H9 (cell line): Measurements from ENCODE around the gene HTN3. TPM values are rescaled to one million over a fixed set of nuclear protein-coding genes. Genes with fewer than 3 reads are reported as not detected.
"Not testable (repeated sequence)": the region's sequence is repeated elsewhere in the genome, so short reads cannot be mapped to it uniquely, and the experiment has no call there.

ENCODE experiments used
- DNase-seq: peaks from one replicate; pipeline ENCODE4 v3.0.0-alpha.2; 2017
- H2AFZ ChIP-seq: one replicate; pipeline ENCODE4 v1.6.1; 2013; ENCODE audit warnings: mild to moderate bottlenecking, low read length, control low read depth, moderate library complexity
- H2AK5ac ChIP-seq: 2 replicates; pipeline ENCODE4 v1.6.1; 2013; ENCODE audit warnings: low read length, control low read depth, mixed read lengths; ENCODE audit not compliant: insufficient read length
- H2BK120ac ChIP-seq: one replicate; pipeline ENCODE4 v1.6.1; 2013; ENCODE audit warnings: low read depth, mild to moderate bottlenecking, low read length, control low read depth, inconsistent platforms; ENCODE audit not compliant: poor library complexity, severe bottlenecking
- H2BK12ac ChIP-seq: 2 replicates; pipeline ENCODE4 v1.6.1; 2013; ENCODE audit warnings: low read length, control low read depth, mixed read lengths, low read depth; ENCODE audit not compliant: insufficient read length
- H2BK15ac ChIP-seq: 2 replicates; pipeline ENCODE4 v1.6.1; 2013; ENCODE audit warnings: low read depth, low read length, control low read depth
- H2BK20ac ChIP-seq: one replicate; pipeline ENCODE4 v1.6.1; 2013; ENCODE audit warnings: low read depth, mild to moderate bottlenecking, low read length, control low read depth, inconsistent platforms; ENCODE audit not compliant: poor library complexity, severe bottlenecking
- H2BK5ac ChIP-seq: 2 replicates; pipeline ENCODE4 v1.6.1; 2013; ENCODE audit warnings: low read length, control low read depth, mixed read lengths; ENCODE audit not compliant: insufficient read length
- H3K14ac ChIP-seq: 2 replicates; pipeline ENCODE4 v1.6.1; 2013; ENCODE audit warnings: low read length, control low read depth; ENCODE audit not compliant: insufficient read depth
- H3K18ac ChIP-seq: 2 replicates; pipeline ENCODE4 v1.6.1; 2013; ENCODE audit warnings: low read depth, mild to moderate bottlenecking, mixed read lengths, low read length, control low read depth; ENCODE audit not compliant: insufficient read length
- H3K23ac ChIP-seq: 2 replicates; pipeline ENCODE4 v1.6.1; 2013; ENCODE audit warnings: low read length, control low read depth, mixed read lengths, low read depth; ENCODE audit not compliant: insufficient read length
- H3K23me2 ChIP-seq: 2 replicates; pipeline ENCODE4 v1.6.1; 2013; ENCODE audit warnings: low read depth, mild to moderate bottlenecking, mixed read lengths, low read length, control low read depth; ENCODE audit not compliant: insufficient read length, poor library complexity, severe bottlenecking
- H3K27ac ChIP-seq: 2 replicates; pipeline ENCODE4 v1.5.1; 2013; ENCODE audit warnings: low read length, control low read depth, mixed read lengths, low read depth; ENCODE audit not compliant: insufficient read length
- H3K27me3 ChIP-seq: 2 replicates; pipeline ENCODE4 v1.6.1; 2013; ENCODE audit warnings: low read length, control low read depth, inconsistent platforms; ENCODE audit not compliant: insufficient read depth
- H3K4ac ChIP-seq: 2 replicates; pipeline ENCODE4 v1.6.1; 2013; ENCODE audit warnings: low read depth, mild to moderate bottlenecking, control low read depth, inconsistent platforms, low read length, moderate library complexity
- H3K4me1 ChIP-seq: 2 replicates; pipeline ENCODE4 v1.6.1; 2013; ENCODE audit warnings: low read length, control low read depth, inconsistent platforms; ENCODE audit not compliant: insufficient read depth
- H3K4me2 ChIP-seq: 2 replicates; pipeline ENCODE4 v1.6.1; 2013; ENCODE audit warnings: low read length, control low read depth, mixed read lengths; ENCODE audit not compliant: insufficient read length, insufficient read depth
- H3K56ac ChIP-seq: 2 replicates; pipeline ENCODE4 v1.6.1; 2013; ENCODE audit warnings: low read depth, mild to moderate bottlenecking, mixed read lengths, low read length, control low read depth; ENCODE audit not compliant: insufficient read length
- H3K79me1 ChIP-seq: 2 replicates; pipeline ENCODE4 v1.6.1; 2013; ENCODE audit warnings: low read depth, mild to moderate bottlenecking, moderate library complexity, low read length, control low read depth, inconsistent platforms; ENCODE audit not compliant: insufficient read depth, poor library complexity, severe bottlenecking
- H3K79me2 ChIP-seq: 2 replicates; pipeline ENCODE4 v1.6.1; 2013; ENCODE audit warnings: low read length, control low read depth, inconsistent platforms; ENCODE audit not compliant: insufficient read depth
- H3K9ac ChIP-seq: 2 replicates; pipeline ENCODE4 v1.6.1; 2013; ENCODE audit warnings: low read length, control low read depth, mixed read lengths; ENCODE audit not compliant: insufficient read length; ENCODE audit errors: extremely low read depth
- H3K9me3 ChIP-seq: one replicate; pipeline ENCODE4 v1.6.1; 2013; ENCODE audit warnings: low read depth, low read length, inconsistent platforms; ENCODE audit not compliant: control insufficient read depth
- H3T11ph ChIP-seq: one replicate; pipeline ENCODE4 v1.6.1; 2013; ENCODE audit warnings: mild to moderate bottlenecking, low read length, control low read depth, inconsistent platforms
- H4K20me1 ChIP-seq: one replicate; pipeline ENCODE4 v1.6.1; 2013; ENCODE audit not compliant: control insufficient read depth, insufficient read length, insufficient read depth
- H4K5ac ChIP-seq: 2 replicates; pipeline ENCODE4 v1.6.1; 2013; ENCODE audit warnings: low read depth, mild to moderate bottlenecking, mixed read lengths, low read length, control low read depth; ENCODE audit not compliant: insufficient read length
- H4K8ac ChIP-seq: replicated peaks from 2 replicates; pipeline ENCODE4 v1.6.1; 2013; ENCODE audit warnings: low read length, control low read depth, mixed read lengths, low read depth; ENCODE audit not compliant: insufficient read length
- H4K91ac ChIP-seq: 2 replicates; pipeline ENCODE4 v1.6.1; 2013; ENCODE audit warnings: low read depth, mild to moderate bottlenecking, moderate library complexity, mixed read lengths, low read length, control low read depth; ENCODE audit not compliant: insufficient read length
- H3K27ac Mint-ChIP-seq, 3 experiments: 2 replicates in 2 of 3; 3 replicates in 1 of 3; pipeline ENCODE4 v1.8.0; 2020 to 2021; ENCODE audit warnings: mixed read lengths in 3 of 3, mild to moderate bottlenecking in 1 of 3, moderate library complexity in 1 of 3
- H3K27me3 Mint-ChIP-seq: 2 replicates; pipeline ENCODE4 v1.8.0; 2021; ENCODE audit warnings: low read depth, mild to moderate bottlenecking, moderate library complexity, mixed read lengths
- H3K36me3 Mint-ChIP-seq, 3 experiments: 2 replicates in 2 of 3; 3 replicates in 1 of 3; pipeline ENCODE4 v1.8.0; 2020 to 2021; ENCODE audit warnings: low read depth in 3 of 3, mixed read lengths in 3 of 3; ENCODE audit not compliant: insufficient read depth in 1 of 3
- H3K4me1 Mint-ChIP-seq, 2 experiments: 2 replicates each; pipeline ENCODE4 v1.8.0; 2020; ENCODE audit warnings: mixed read lengths in 2 of 2
- H3K4me3 Mint-ChIP-seq, 2 experiments: 2 replicates in 1 of 2; 3 replicates in 1 of 2; pipeline ENCODE4 v1.8.0; 2020 to 2021; ENCODE audit warnings: mild to moderate bottlenecking in 2 of 2, mixed read lengths in 2 of 2, moderate library complexity in 1 of 2
- H3K9me3 Mint-ChIP-seq, 2 experiments: 2 replicates in 1 of 2; 3 replicates in 1 of 2; pipeline ENCODE4 v1.8.0; 2020; ENCODE audit warnings: mild to moderate bottlenecking in 2 of 2, mixed read lengths in 2 of 2, moderate library complexity in 1 of 2
- WGBS: extraction: QIAGEN DNeasy Blood & Tissue Kit; methylation state at CpG from one replicate; pipeline ENCODE4 v1.1.7; 2013; ENCODE audit warnings: missing lambda C conversion rate, low lambda C conversion rate, mixed read lengths; ENCODE audit not compliant: insufficient read length; ENCODE audit errors: extremely low coverage; 5-methylcytosine and 5-hydroxymethylcytosine counted together
- long read RNA-seq: library from polyadenylated mRNA; unstranded; transcript quantifications from one replicate; pipeline ENCODE4 v2.0.0, GENCODE V29; 2020
- total RNA-seq: library from RNA; stranded (reverse); gene quantifications from 2 replicates; pipeline ENCODE4 v1.2.1, GENCODE V29; 2021

Gene HTN3
- total RNA-seq, result not detected in 2 replicates
- long read RNA-seq, result 0 reads

GRCh38 chr4:70028159-70028558 is at the start of gene HTN3:
Gene HTN3, plus strand, starts transcription at chr4:70028459. Its CDS starts 2,282 bp downstream, at chr4:70030741.
- not testable (repeated sequence) for H3K4me1 Mint-ChIP-seq, H3K9me3 ChIP-seq, H3K56ac ChIP-seq, H3K27me3 ChIP-seq, H3K4ac ChIP-seq, H4K20me1 ChIP-seq, H2AFZ ChIP-seq, H3K36me3 Mint-ChIP-seq, H3K4me3 Mint-ChIP-seq, H3K79me2 ChIP-seq, H3T11ph ChIP-seq, H3K9ac ChIP-seq, H3K23me2 ChIP-seq, DNase-seq, H2BK12ac ChIP-seq, H3K14ac ChIP-seq, H3K23ac ChIP-seq, H3K27ac Mint-ChIP-seq, H3K4me1 ChIP-seq, H3K18ac ChIP-seq, H4K5ac ChIP-seq, H3K9me3 Mint-ChIP-seq, H2BK120ac ChIP-seq, H2AK5ac ChIP-seq, H2BK20ac ChIP-seq, H4K91ac ChIP-seq, H4K8ac ChIP-seq, H3K27ac ChIP-seq, H3K4me2 ChIP-seq, H2BK15ac ChIP-seq, H3K27me3 Mint-ChIP-seq, H2BK5ac ChIP-seq, H3K79me1 ChIP-seq
- no CpG with 5 or more reads among the region's 7 CpGs for WGBS
